ENCODE data around the gene DLG2. TPM values are rescaled to one million over a fixed set of nuclear protein-coding genes. Genes with fewer than 3 reads are reported as not detected.

Gene DLG2
- total and polyA plus RNA-seq, 9 of the 15 experiments (the other 6 are each of a cell fraction or from before 2014, with no cell fraction given), result 0.52 to 1.6 (median 0.95) TPM

- no peaks in the 10 kb centered on the region for H3K9me1 ChIP-seq (ENCODE audit: control insufficient read depth, insufficient read depth, low read length)
- 0% methylated on average over 3 of the region's 3 CpGs for WGBS (ENCODE audit: insufficient coverage, low coverage, missing lambda C conversion rate)
- in situ Hi-C loops (cut with MboI), result no loop called here
- intact Hi-C loops (cut with micrococcal nuclease), result no loop called here
- H4K20me1 ChIP-seq (replicated peaks; ENCODE audit: control insufficient read depth, insufficient read depth, low read length), result no peaks in the 10 kb centered on the region
- H3K27me3 ChIP-seq (ENCODE audit: control insufficient read depth in 2 of 2, insufficient read depth in 2 of 2, low read length in 2 of 2), result no peaks in the 10 kb centered on the region
- ATAC-seq, result no peak
- H3K36me3 ChIP-seq (ENCODE audit: control insufficient read depth, insufficient read depth, low read length), result no peaks in the 10 kb centered on the region
- no peak overlapping the region for H3K4me2 ChIP-seq (ENCODE audit: insufficient read depth, low read length)
- H3K9me3 ChIP-seq (replicated peaks; ENCODE audit: control insufficient read depth, insufficient read depth, low read depth, low read length), result no peaks in the 10 kb centered on the region
- H2AFZ ChIP-seq (ENCODE audit: low read depth, low read length), result no peak overlapping the region
- no peak overlapping the region for H3K27ac ChIP-seq (ENCODE audit: extremely low read depth, low read depth, low read length)
- DNase-seq (ENCODE audit: extremely low read depth in 1 of 4, low spot score in 3 of 4), result no peak
- H3K4me1 ChIP-seq (replicated peaks in 1 of 2; ENCODE audit: control insufficient read depth in 2 of 2, insufficient read depth in 2 of 2, low read length in 2 of 2), result no peaks in the 10 kb centered on the region
- ChIA-PET CTCF (ENCODE audit: low intra/inter-chr PET ratio) (no interaction called here), POLR2A (no interaction called here)
- FAIRE-seq, result no peak
- no TSS peak for BruUV-seq (replicated peaks)
- H3K9ac ChIP-seq (ENCODE audit: insufficient read depth in 1 of 2, low read depth in 2 of 2, low read length in 2 of 2), result no peak overlapping the region
- H3K4me3 ChIP-seq, result no peak overlapping the region
- no peak for TF ChIP-seq ARID1B (IDR thresholded peaks at IDR 0.05)
- no peak for TF ChIP-seq ZFP91 (CRISPR knock-in tag; IDR thresholded peaks at IDR 0.05)
- no peak for TF ChIP-seq ZBTB43 (CRISPR knock-in tag; IDR thresholded peaks at IDR 0.05)
- TF ChIP-seq, protein P1, sequence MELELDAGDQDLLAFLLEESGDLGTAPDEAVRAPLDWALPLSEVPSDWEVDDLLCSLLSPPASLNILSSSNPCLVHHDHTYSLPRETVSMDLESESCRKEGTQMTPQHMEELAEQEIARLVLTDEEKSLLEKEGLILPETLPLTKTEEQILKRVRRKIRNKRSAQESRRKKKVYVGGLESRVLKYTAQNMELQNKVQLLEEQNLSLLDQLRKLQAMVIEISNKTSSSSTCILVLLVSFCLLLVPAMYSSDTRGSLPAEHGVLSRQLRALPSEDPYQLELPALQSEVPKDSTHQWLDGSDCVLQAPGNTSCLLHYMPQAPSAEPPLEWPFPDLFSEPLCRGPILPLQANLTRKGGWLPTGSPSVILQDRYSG (tag; conservative IDR thresholded peaks at IDR 0.05; ENCODE audit: low read depth), result no peak
- TF ChIP-seq PRMT5 (CRISPR knock-in tag; IDR thresholded peaks at IDR 0.05), result no peak
- no peak for TF ChIP-seq FUS (optimal IDR thresholded peaks at IDR 0.05; ENCODE audit: low read depth, low read length)
- no peak for TF ChIP-seq ZNF444 (CRISPR knock-in tag; IDR thresholded peaks at IDR 0.05)
- TF ChIP-seq TRIM24 (IDR thresholded peaks at IDR 0.05), result no peak
- TF ChIP-seq ILK (tag; IDR thresholded peaks at IDR 0.05; ENCODE audit: borderline replicate concordance, low read depth), result no peak
- TF ChIP-seq CAMTA2 (CRISPR knock-in tag; conservative IDR thresholded peaks at IDR 0.05), result no peak
- no peaks in the 10 kb centered on the region for H3K79me2 ChIP-seq (ENCODE audit: control insufficient read depth, insufficient read depth, low read length)
Observed at GRCh38 chr11:83502041-83502440, 2125.1 kb downstream of the DLG2 start.

Data from K562 (cell line).